Endothelial cell of coronary artery (primary cell): ENCODE data around the gene LPXN. TPM values are rescaled to one million over a fixed set of nuclear protein-coding genes. Genes with fewer than 3 reads are reported as not detected.

ENCODE experiments used
- total RNA-seq: library from RNA; depleted of rRNA; stranded (reverse); fragments of >200 nt; gene quantifications from 2 replicates; pipeline ENCODE4 v1.2.3, GENCODE V29; 2014

The LPXN gene
- 6.9 and 9.7 TPM in 2 replicates for total RNA-seq

DNA sequence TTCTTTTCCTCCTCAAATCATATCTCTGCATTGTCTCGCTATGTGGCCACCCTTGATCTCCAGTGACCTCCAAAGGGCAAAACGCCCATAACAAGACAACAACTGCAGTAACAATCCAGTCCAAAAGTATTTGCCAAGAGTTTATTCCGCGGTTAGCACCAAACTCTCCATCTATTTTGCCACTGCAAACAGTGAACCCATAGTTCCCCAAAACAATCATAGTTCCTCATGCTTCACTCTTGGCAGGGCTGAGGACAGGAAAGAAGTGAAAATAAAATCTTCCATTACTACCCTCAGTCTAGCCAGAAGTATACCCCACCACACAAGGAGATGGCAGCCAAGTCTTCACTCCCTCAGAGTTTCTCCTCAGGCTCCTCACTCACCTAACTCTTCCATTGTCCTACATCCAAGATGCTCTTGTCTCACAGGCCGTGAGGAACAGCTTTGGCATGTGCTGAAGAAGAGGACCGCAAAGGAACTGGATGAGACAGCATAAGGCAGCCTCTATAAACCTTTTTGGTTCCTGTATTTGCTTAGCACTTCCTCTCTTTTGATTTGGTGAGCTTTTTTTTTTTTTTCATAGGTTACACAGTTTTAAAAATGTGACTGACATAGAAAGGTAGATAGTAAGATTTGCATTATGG, at the start of gene LPXN:
Gene LPXN, minus strand, starts transcription at position 480 of the 644 bp plus-strand sequence. Its CDS starts 84 bp downstream, at position 396.

DNA sequence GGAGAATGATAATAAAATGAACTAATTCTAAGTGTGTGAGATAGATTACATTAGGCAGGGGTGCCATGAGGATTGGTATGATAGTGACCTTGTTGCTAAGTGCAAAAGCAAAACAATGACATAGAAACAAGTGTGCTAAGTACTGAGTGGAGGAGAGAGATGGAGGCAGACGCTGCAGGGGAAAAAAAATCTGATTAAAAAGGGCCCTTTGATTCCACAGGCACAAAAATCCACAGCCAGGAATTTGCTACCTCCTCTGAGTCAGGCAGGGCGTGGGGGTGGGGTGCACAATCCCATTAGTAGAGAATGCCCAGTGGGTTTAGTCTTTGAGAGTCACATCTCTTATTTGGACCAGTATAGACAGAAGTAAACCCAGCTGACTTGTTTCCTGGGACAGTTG, 46.7 kb upstream of the LPXN start, which contains the start of gene CNTF:
Gene CNTF, plus strand, starts transcription at position 322 of the 400 bp plus-strand sequence. CDS start 88 bp downstream, outside the sequence.

DNA sequence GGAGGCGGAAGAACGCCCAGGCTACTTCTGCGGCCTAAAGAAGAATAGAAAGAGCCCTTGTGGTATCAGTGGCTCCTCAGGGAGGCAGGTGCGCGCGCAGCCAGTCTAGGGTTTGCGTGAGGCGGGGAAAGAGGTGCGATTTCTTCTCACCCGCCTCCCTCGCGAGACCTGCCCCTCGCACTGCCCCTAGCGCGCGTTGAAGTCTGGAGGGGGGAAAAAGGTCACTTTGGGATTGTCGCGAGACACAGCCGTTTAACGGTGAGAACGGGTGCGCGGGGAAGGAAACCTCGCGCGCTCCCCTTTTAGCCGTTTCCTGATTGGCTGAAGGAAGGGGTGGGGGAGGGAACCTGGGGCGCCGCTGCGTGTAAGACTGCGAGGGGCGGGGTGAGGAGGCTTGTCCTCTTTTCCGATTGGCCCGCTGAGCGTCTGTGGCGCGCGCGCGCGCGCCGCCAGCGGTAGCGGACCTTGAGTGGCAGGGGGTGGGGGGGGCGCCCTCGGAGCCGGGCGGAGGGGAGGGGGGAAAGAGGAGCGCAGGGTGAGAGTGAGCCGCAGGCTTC, 3.1 kb upstream of the LPXN start, which contains the start of gene ZFP91:
Gene ZFP91, plus strand, starts transcription at position 429 of the 557 bp plus-strand sequence. CDS start 219 bp downstream, outside the sequence.

DNA sequence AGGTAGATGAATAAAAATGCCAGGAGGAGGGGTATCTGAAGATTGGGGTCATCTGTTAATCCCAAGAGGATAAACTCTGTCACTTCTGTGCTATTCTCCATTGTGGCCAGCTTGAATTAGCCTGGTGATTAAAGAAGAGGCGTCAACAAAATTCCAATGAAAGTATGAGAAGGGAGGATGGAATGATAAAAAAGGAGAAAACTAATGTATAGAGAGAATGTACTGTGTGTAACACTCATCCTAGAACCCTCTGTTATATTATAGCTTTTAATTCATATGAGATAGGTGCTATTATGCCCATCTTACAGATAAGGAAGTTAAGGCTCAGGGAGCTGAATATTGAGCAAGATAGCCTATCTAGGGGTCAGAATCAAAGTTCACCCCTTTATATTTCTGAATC, 67.7 kb downstream of the LPXN start, which contains the start of gene OR5B21:
Gene OR5B21, minus strand, starts transcription at position 101 of the 400 bp plus-strand sequence. Its CDS starts 0 bp downstream, at position 101.

Other genes starting within 250 kb of the LPXN start
- not detected in 2 replicates for gene OR5B17, start 216.8 kb downstream of the LPXN start, total RNA-seq
- not detected in 2 replicates for gene OR5B3, start 169.0 kb downstream of the LPXN start, total RNA-seq
- not detected in 2 replicates for gene OR5B2, start 147.7 kb downstream of the LPXN start, total RNA-seq
- not detected in 2 replicates for gene OR5B12, start 133.6 kb downstream of the LPXN start, total RNA-seq
- not detected in 2 replicates for gene OR5B21, start 67.8 kb downstream of the LPXN start, total RNA-seq
- gene ZFP91, start 3.2 kb upstream of the LPXN start, total RNA-seq, result 39.6 and 40.9 TPM in 2 replicates
- gene CNTF, start 46.8 kb upstream of the LPXN start, total RNA-seq, result 1.5 and 1.9 TPM in 2 replicates
- not detected in 2 replicates for gene GLYAT, start 156.1 kb upstream of the LPXN start, total RNA-seq